HG03045 (cell line): Measurements from ENCODE around the gene KIAA1755.
"Not testable (repeated sequence)": the region's sequence is repeated elsewhere in the genome, so short reads cannot be mapped to it uniquely, and the experiment has no call there.

Experiments used
- ATAC-seq: cut with Tn5 transposase; IDR thresholded peaks from one replicate; pipeline ENCODE4 v1.9.1; 2021; ENCODE audit warnings: mild to moderate bottlenecking, moderate library complexity; ENCODE audit not compliant: unreplicated experiment

The KIAA1755 gene

GRCh38 chr20:38290829-38291814, 30.6 kb upstream of the KIAA1755 start:
- no peak for ATAC-seq

DNA sequence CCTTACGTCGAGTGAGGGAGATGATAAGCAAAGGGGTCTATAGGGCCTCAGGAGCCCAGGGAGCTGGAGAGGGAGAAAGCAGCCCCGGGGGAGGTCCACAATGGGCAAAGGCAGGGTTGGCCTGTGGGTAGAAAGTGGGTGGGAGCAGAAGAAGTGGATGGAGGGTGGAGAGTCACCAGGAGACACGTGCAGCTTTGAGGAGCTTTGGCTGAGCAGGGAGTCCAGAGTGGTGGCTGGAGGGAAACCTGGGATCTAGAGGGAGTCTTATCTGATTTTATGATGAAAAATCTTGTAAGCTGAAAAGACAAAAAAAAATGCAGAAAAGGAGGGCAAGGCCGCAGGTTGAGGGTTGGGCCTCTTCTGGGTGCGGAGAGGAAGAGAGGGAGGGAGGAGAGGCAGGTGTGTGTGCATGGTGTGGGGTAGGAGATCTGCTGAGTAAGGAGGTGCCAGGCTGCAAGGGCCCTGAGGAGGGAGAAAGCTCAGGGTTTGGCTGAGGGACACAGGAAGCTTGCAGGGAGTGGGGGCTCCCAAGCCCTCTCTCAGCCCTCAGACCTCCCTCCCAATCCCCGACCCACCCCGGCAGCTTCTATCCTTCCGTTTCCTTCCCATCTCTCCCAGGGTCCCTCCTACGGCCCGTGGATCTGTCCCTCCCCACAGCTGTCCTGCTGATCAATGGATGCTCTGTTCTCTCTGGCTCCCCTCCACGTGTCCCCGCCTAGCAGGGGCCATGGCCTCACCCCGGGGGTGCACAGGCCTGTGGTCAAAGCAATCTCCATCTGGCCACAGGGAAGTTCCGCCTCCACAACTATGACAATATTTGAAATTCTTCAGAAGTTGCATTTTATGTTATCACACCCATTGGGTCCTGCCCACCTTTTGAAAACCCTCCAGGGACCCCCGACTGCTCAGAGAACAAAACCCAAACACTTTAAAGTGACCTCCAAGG, 26.3 kb upstream of the KIAA1755 start:
- ATAC-seq = no peak

DNA sequence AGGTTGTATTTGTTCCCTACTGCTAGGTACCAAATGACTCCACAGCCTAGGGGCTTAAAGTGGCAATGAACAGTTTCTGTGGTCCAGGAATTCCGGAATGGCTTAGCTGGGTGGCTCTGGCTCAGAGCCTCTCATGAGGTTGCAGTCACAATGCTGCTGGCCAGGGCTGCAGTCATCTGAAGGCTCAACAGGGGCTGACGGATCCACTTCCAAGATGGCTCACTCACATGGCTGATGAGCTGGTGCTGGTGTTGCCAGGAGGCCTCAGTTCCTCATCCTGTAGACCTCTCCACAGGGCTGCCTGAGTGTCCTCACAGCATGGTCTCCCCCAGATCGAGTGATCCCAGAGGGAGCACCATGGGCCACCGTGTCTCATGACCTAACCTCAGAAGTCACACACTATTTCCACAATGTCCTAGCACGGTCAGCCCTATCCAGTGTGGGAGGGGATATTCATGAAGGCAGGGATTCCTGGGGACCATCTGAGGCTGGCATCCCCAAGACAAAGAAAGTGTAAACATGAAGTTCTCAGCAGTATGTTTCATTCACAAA, 24.4 kb upstream of the KIAA1755 start:
- no peak for ATAC-seq

DNA sequence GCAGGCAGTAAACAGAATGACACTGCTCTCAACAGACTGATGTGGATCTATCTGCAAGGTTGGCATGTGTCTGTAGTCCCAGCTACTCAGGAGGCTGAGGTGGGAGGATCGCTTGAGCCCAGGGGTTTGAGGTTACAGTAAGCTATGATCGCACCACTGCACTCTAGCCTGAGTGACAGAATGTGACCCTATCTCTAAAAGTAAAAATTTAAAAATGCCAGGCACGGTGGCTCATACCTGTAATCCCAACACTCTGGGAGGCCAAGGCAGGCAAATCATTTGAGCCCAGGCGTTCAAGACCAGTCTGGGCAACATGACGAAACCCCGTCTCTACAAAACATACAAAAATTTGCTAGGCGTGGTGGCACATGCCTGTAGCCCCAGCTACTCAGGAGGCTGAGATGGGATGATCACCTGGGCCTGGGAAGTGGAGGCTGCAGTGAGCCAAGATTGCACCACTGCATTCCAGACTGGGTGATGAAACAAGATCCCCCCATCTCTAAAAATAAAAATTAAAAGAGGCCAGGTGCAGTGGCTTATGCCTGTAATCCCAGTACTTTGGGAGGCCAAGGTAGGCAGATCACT, 23.6 kb upstream of the KIAA1755 start:
- ATAC-seq = not testable (repeated sequence)

DNA sequence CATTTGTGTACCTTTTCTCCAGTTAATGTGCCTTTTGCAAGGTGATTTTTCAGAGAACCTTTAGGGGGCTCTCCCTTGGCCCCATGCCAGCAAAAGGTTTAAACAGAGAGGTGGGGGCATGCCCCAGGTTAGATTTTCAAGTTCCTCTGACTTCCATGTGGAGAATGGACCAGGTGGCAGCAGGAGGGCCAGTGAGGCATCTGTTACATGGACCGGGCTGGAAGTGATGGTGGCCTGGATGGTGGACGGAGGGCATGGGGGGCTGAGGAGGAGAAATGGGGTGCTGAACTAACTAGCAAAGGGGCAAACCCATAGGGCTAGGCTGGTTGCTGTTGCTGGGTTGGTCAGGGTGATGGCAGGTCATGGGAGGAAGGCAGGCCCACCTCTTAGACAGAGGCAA, 22.7 kb upstream of the KIAA1755 start:
- ATAC-seq = no peak

GRCh38 chr20:38281176-38281915, 20.8 kb upstream of the KIAA1755 start:
- not testable (repeated sequence) for ATAC-seq

DNA sequence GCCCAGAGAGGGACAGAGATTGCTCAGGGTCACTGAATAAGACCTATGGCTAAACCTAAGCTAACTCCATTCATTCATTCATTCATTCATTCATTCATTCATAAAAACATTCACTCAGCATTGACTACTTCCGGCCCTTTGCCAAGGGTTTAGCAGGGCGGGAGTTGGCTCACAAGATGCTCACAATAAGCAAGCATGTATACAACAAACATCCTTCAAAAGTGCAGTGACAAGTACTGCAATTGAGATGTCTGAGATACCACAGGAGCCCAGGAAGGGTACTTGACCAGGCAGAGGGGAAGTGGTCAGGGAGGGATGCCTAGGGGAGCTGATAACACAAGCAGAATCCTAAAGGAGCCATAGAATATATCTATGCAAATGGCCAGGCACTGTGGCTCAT, 18.2 kb upstream of the KIAA1755 start:
- no peak for ATAC-seq

DNA sequence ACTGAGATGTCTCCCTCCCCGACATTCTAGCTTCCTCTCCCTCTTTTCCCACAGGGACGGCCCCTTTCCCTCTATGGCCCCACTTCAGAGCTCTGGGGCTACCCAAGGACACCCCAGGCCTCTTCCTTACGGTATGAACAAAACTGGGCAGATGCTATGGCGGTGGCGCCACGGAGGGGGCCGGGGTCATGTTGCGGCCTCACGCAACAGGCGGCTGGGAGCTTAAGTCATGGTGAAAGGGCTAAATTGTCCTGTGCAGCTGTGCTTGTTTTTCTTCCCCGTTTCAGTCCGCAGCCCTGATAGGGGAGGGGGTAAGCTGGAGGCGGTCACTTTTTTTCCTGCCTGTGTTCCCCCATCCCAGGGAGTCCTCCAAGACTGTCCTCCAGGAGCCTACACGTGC, 17.6 kb upstream of the KIAA1755 start:
- ATAC-seq = no peak

DNA sequence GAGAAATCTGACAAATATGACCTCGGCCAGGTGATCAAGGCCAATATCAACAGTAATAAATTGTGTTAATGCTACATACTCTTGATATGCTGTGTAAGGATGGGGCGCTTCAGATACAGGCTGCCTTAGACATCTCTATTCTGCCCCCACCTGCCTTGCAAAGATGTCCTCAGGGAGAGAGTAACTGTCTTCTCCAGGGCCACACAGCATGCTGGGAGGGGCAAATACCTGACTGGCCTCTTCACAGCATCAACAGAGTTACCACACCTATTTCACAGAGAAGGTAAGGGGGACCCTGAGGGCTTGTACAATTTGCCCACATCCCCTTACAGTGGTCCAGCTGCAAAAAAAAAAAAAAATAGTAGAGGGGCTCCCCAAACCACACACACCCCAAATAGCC, 17.2 kb upstream of the KIAA1755 start:
- no peak for ATAC-seq

- ATAC-seq = no peak
Observed at GRCh38 chr20:38277285-38277684, 16.8 kb upstream of the KIAA1755 start.

DNA sequence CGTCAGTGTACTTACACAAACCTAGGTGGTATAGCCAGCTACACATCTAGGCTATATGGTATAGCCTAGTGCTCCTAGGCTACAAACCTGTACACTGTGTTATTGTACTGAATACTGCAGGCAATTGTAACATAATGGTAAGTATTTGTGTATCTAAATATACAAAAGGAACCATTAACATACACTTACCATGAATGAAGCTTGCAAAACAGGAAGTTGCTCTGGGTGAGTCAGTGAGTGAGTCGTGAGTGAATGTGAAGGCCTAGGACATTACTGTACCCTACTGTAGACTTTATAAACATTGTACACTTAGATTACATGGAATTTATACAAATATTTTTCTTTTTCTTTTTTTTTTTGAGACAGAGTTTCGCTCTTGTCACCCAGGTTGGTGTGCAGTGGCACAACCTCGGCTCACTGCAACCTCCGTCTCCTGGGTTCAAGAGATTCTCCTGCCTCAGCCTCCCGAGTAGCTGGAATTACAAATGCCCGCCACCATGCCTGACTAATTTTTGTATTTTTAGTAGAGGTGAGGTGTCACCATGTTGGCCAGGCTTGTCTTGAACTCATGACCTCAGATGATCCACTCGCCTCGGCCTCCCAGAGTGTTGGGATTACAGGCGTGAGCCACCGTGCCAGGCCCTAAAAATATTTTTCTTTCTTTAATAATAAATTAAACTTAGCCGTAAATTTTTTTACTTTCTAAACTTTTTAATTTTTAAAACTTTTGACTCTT, 15.4 kb upstream of the KIAA1755 start:
- no peak for ATAC-seq

GRCh38 chr20:38272961-38273360, 12.4 kb upstream of the KIAA1755 start:
- ATAC-seq = no peak

- no peak for ATAC-seq
Observed at GRCh38 chr20:38272398-38272797, 11.9 kb upstream of the KIAA1755 start.

GRCh38 chr20:38271608-38272120, 11.1 kb upstream of the KIAA1755 start:
- no peak for ATAC-seq

DNA sequence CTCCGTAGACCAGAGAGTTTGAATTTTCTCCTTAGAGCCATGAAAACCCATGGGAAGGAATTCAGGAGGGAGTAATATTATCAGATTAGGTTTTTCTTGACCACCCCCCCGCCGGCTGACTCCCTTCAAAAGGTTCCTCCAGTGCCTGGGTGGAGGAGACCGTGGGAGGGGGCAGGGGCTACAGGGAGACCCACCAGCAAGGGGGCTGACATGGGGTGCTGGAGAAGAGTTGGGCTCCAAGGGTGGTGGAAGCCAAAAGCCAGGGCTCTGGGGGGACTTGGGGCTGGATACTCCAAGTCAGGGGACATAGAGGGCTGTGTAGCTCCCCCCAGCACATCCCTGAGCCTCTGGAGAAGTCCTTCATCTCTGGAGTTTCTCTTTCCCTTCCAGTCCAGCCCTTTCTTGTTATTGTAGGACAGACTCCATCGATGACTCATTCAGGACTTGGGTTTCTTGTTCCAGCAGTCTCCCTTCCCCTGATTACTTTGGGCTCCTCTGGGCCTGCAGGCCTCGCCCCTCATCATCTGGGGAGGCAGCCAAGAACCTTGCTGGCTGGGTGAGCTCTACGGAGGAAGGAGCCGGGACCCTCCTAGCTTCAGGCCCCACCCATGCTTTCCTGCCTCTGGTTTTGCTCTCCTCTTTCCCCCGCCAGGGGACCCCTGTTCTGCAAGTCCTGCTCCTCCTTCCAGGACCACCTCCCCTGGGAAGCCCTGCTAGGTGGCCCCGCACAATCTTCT, 10.5 kb upstream of the KIAA1755 start:
- ATAC-seq = no peak

DNA sequence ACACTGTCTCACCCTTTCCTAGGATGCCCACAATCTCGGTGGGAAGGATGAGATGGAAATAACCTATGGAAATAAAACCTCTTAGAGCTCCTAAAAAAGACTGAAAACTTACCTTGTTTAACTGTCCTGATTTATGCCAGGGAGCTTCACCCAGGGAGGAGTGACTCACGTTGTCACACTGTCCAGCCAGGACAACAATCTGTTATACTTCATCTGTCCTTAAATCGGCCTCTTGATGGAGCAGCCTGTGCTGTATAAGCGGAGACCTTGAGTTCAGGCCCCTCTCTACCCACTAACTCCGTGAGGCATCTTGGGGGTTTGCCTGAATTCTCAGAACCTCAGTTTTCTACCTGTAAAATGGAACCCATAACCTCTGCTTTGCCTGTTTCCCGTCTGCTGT, 9.2 kb upstream of the KIAA1755 start:
- ATAC-seq = no peak

- ATAC-seq = no peak
Observed at GRCh38 chr20:38269040-38269439, 8.5 kb upstream of the KIAA1755 start.

GRCh38 chr20:38267901-38268514, 7.5 kb upstream of the KIAA1755 start:
- no peak for ATAC-seq
